ENCODE measurements around the gene CTNND2. TPM values are rescaled to one million over a fixed set of nuclear protein-coding genes. Genes with fewer than 3 reads are reported as not detected.

The CTNND2 gene
- total RNA-seq, 3 donors from 2014 or later (not counting 1 experiment from before 2014, with no cell fraction given): not detected

DNA sequence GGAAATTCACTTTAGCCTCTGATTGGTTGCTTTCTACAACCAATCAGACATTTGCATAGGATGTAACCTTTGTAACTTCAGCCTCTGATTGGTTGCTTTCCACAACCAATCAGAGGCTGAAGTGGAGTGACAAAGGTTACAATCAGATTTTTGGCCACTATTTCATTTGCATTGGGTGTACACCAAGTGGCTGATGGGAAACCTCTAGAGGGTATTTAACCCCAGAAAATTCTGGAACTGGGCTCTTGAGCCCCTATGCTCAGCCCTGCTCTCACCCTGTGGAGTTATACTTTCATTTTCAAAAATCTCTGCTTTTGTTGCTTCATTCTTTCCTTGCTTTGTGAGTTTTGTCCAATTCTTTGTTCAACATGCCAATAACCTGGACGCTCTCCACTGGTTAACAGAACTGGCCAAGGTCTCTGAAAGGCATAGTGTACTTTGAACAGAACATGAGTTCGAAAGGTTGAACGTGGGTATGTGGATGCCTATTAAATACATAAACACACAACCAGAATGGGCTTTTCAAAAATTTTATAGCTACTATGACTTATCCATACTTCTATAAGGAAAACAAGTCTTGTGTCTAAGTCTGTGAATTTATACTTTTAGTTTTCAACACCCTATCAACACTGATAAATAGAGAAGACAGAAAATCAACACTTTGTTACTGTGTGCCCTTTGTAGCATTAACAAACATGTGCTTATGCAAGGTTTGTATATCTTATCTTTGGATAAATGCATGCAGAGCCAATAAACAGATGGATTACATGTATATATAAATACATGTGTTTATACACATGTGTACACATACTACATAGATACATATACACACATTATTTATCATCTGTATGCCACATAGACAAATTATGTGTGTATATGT lies 568.1 kb downstream of the CTNND2 start:
- Histone ChIP-seq H3K4me3 (ENCODE audit: low read length) (no peak overlapping the region), H3K36me3 (ENCODE audit: control insufficient read depth, insufficient read depth, low read length) (no peaks in the 10 kb centered on the region), H3K4me1 (ENCODE audit: control insufficient read depth, insufficient read depth, low read length) (no peaks in the 10 kb centered on the region), H3K27ac (ENCODE audit: low read length) (no peak overlapping the region), H3K9me3 (ENCODE audit: control insufficient read depth, insufficient read depth, low read length) (no peaks in the 10 kb centered on the region), H3K27me3 (ENCODE audit: control insufficient read depth, insufficient read depth, low read length) (no peaks in the 10 kb centered on the region)
- Mint-ChIP-seq H3K36me3 (no peaks in the 10 kb centered on the region), H3K9me3 (peaks cover 0 to 2% of the 10 kb centered on the region in 2 donors), H3K4me1 (peaks cover 4% of the 10 kb centered on the region in 2 donors), H3K27me3 (ENCODE audit: low read depth in 2 of 2) (peaks cover 9 to 23% of the 10 kb centered on the region in 2 donors), H3K27ac (no peak overlapping the region), H3K4me3 (no peak overlapping the region)
- no peak for DNase-seq
- intact Hi-C loops (cut with micrococcal nuclease): no loop called here
- ATAC-seq: no peak
- whole genome bisulfite sequencing (ENCODE audit: insufficient coverage): 81% methylated on average over 2 of the region's 3 CpGs
- TF ChIP-seq, protein P1, sequence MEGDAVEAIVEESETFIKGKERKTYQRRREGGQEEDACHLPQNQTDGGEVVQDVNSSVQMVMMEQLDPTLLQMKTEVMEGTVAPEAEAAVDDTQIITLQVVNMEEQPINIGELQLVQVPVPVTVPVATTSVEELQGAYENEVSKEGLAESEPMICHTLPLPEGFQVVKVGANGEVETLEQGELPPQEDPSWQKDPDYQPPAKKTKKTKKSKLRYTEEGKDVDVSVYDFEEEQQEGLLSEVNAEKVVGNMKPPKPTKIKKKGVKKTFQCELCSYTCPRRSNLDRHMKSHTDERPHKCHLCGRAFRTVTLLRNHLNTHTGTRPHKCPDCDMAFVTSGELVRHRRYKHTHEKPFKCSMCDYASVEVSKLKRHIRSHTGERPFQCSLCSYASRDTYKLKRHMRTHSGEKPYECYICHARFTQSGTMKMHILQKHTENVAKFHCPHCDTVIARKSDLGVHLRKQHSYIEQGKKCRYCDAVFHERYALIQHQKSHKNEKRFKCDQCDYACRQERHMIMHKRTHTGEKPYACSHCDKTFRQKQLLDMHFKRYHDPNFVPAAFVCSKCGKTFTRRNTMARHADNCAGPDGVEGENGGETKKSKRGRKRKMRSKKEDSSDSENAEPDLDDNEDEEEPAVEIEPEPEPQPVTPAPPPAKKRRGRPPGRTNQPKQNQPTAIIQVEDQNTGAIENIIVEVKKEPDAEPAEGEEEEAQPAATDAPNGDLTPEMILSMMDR (IDR thresholded peaks at IDR 0.05): no peak

DNA sequence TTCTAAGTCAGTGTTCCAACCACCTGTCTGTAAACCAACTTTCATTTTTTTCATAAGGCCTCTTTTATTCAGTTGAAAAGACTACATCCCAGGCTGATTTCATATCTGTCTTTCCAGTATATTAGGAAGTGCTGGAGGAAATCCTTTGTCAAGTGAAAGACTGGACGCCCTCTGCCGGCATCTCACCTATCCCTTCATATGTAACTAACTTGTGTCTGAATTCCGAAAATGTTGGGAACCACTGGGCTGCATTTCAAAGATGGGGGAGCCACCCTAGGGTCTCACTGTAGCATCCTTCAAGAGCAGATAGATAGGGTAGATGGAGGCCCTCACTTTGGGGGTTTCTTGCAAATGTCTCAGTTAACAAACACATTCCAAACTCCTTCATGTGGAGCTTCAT lies 569.8 kb downstream of the CTNND2 start:
- no peaks in the 10 kb centered on the region for H3K36me3 ChIP-seq (ENCODE audit: control insufficient read depth, insufficient read depth, low read length)
- H3K9me3 Mint-ChIP-seq: peaks cover 0 to 2% of the 10 kb centered on the region in 2 donors
- no peaks in the 10 kb centered on the region for H3K9me3 ChIP-seq (ENCODE audit: control insufficient read depth, insufficient read depth, low read length)
- DNase-seq (no peak), ATAC-seq (no peak)
- no peak overlapping the region for H3K4me3 Mint-ChIP-seq
- TF ChIP-seq, protein P1 (IDR thresholded peaks at IDR 0.05): no peak
- H3K27me3 ChIP-seq (ENCODE audit: control insufficient read depth, insufficient read depth, low read length): no peaks in the 10 kb centered on the region
- no peak overlapping the region for H3K27ac Mint-ChIP-seq
- no peak overlapping the region for H3K4me3 ChIP-seq (ENCODE audit: low read length)
- H3K4me1 Mint-ChIP-seq: peaks cover 4% of the 10 kb centered on the region in 2 donors
- H3K4me1 ChIP-seq (ENCODE audit: control insufficient read depth, insufficient read depth, low read length): no peaks in the 10 kb centered on the region
- H3K27me3 Mint-ChIP-seq (ENCODE audit: low read depth in 2 of 2): peaks cover 5 to 23% of the 10 kb centered on the region in 2 donors
- 94% methylated on average over 3 of the region's 3 CpGs for WGBS (ENCODE audit: insufficient coverage)
- H3K27ac ChIP-seq (ENCODE audit: low read length): no peak overlapping the region
- no peaks in the 10 kb centered on the region for H3K36me3 Mint-ChIP-seq
- intact Hi-C loops (cut with micrococcal nuclease): no loop called here

DNA sequence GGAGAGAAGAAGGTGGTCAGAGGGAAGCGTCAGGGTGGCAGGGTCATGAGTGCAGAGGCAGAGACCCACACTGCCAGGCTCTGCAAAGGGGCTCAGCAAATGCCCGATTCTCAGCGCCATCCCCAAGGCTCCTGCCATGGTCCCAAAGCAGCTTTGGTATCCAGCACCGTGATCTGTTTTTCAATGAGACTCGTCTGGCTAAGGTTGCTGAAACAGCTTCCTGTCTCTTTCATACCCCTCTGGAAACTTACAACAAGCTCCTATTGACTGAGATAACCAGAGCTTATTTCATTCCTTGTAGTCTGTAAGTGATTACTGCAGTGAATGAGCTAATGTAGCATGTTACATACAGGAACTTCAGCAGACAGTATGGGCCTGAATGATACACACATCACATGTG lies 574.6 kb downstream of the CTNND2 start:
- no peaks in the 10 kb centered on the region for H3K36me3 ChIP-seq (ENCODE audit: control insufficient read depth, insufficient read depth, low read length)
- ATAC-seq: no peak
- H3K27me3 ChIP-seq (ENCODE audit: control insufficient read depth, insufficient read depth, low read length): no peaks in the 10 kb centered on the region
- TF ChIP-seq, protein P1 (IDR thresholded peaks at IDR 0.05): no peak
- no peak overlapping the region for H3K27ac ChIP-seq (ENCODE audit: low read length)
- H3K4me1 ChIP-seq (ENCODE audit: control insufficient read depth, insufficient read depth, low read length): no peaks in the 10 kb centered on the region
- Mint-ChIP-seq H3K9me3 (no peaks in the 10 kb centered on the region), H3K27me3 (ENCODE audit: low read depth in 2 of 2) (no peaks in the 10 kb centered on the region), H3K36me3 (no peaks in the 10 kb centered on the region), H3K4me3 (no peak overlapping the region), H3K4me1 (peaks cover 0 to 6% of the 10 kb centered on the region in 2 donors), H3K27ac (no peak overlapping the region)
- DNase-seq: no peak
- H3K4me3 ChIP-seq (ENCODE audit: low read length): no peak overlapping the region
- no peaks in the 10 kb centered on the region for H3K9me3 ChIP-seq (ENCODE audit: control insufficient read depth, insufficient read depth, low read length)
- intact Hi-C loops (cut with micrococcal nuclease): no loop called here
- WGBS (ENCODE audit: insufficient coverage): 80% methylated on average over 5 of the region's 5 CpGs
